Loucy (cell line): Measurements from ENCODE around the gene OTUD5.

ENCODE experiments used
- H2AFZ ChIP-seq: fragments of 200-600 bp; sonication (generic); 2 replicates; pipeline ENCODE4 v1.6.0; 2016; ENCODE audit warnings: antibody characterized with exemption, mild to moderate bottlenecking, low read length, moderate library complexity
- H3F3A ChIP-seq: fragments of 200-600 bp; 2 replicates; pipeline ENCODE4 v1.6.0; 2016; ENCODE audit warnings: antibody characterized with exemption, low read depth, mild to moderate bottlenecking
- H3K27me3 ChIP-seq: fragments of 200-600 bp; sonication (generic); 2 replicates; pipeline ENCODE4 v1.6.1; 2014; ENCODE audit warnings: low read length, mild to moderate bottlenecking; ENCODE audit not compliant: insufficient read depth, poor library complexity, severe bottlenecking
- H3K36me3 ChIP-seq: fragments of 200-600 bp; sonication (generic); 2 replicates; pipeline ENCODE4 v1.6.1; 2016; ENCODE audit warnings: low read length; ENCODE audit not compliant: insufficient read depth
- H3K4me1 ChIP-seq: fragments of 200-600 bp; sonication (generic); 2 replicates; pipeline ENCODE4 v1.5.1; 2014; ENCODE audit warnings: low read length, mild to moderate bottlenecking; ENCODE audit not compliant: insufficient read depth, poor library complexity, severe bottlenecking
- H3K4me2 ChIP-seq: fragments of 200-600 bp; sonication (generic); 2 replicates; pipeline ENCODE4 v1.6.0; 2014; ENCODE audit warnings: antibody characterized with exemption, low read length, low read depth, mild to moderate bottlenecking; ENCODE audit not compliant: poor library complexity, severe bottlenecking
- H3K4me3 ChIP-seq: fragments of 200-600 bp; sonication (generic); 2 replicates; pipeline ENCODE4 v1.5.1; 2014; ENCODE audit warnings: low read length, mild to moderate bottlenecking, mixed read lengths; ENCODE audit not compliant: poor library complexity, severe bottlenecking
- H3K79me2 ChIP-seq: fragments of 200-600 bp; sonication (generic); 2 replicates; pipeline ENCODE4 v1.6.1; 2014; ENCODE audit warnings: low read length; ENCODE audit not compliant: insufficient read depth
- H3K9ac ChIP-seq: fragments of 200-600 bp; sonication (generic); 2 replicates; pipeline ENCODE4 v1.6.0; 2014; ENCODE audit warnings: mild to moderate bottlenecking, low read depth, low read length, moderate library complexity; ENCODE audit not compliant: poor library complexity, severe bottlenecking
- H3K9me2 ChIP-seq: fragments of 200-600 bp; sonication (generic); replicated peaks from 2 replicates; pipeline ENCODE4 v1.6.1; 2016; ENCODE audit warnings: low read depth, low read length, mixed read lengths
- H3K9me3 ChIP-seq: fragments of 200-600 bp; sonication (generic); 2 replicates; pipeline ENCODE4 v1.6.1; 2014; ENCODE audit warnings: mild to moderate bottlenecking, antibody characterized with exemption, low read length, low read depth; ENCODE audit not compliant: insufficient read depth
- H4K20me1 ChIP-seq: fragments of 200-600 bp; sonication (generic); 2 replicates; pipeline ENCODE4 v1.6.0; 2014; ENCODE audit warnings: antibody characterized with exemption, low read length, mild to moderate bottlenecking; ENCODE audit not compliant: insufficient read depth, poor library complexity, severe bottlenecking
- CTCF ChIP-seq: fragments of 200-600 bp; sonication (generic); conservative IDR thresholded peaks from 2 replicates; pipeline ENCODE4 v1.5.1; 2014; ENCODE audit warnings: mild to moderate bottlenecking, antibody characterized with exemption, low read length
- EZH2phosphoT487 ChIP-seq: fragments of 200-600 bp; IDR thresholded peaks from 2 replicates; pipeline ENCODE4 v1.6.1; 2018; ENCODE audit warnings: antibody characterized with exemption, mild to moderate bottlenecking, moderate library complexity, borderline replicate concordance

The OTUD5 gene

GRCh38 chrX:49001521-49002090 lies 44.2 kb upstream of the OTUD5 start:
- peaks cover 26% of the 10 kb centered on the region for H3K79me2 ChIP-seq
- H3K27me3 ChIP-seq = no peaks in the 10 kb centered on the region
- TF ChIP-seq EZH2phosphoT487 (no peak), CTCF (no peak)
- peaks cover 19% of the 10 kb centered on the region for H4K20me1 ChIP-seq
- no peaks in the 10 kb centered on the region for H3K9me2 ChIP-seq
- no peaks in the 10 kb centered on the region for H3K9me3 ChIP-seq
- H3K9ac ChIP-seq = peak overlapping the region; percentile 85
- no peaks in the 10 kb centered on the region for H3F3A ChIP-seq
- peak overlapping the region; percentile 93 for H3K4me2 ChIP-seq
- H3K4me3 ChIP-seq = peak overlapping the region; percentile 84
- H2AFZ ChIP-seq = peak overlapping the region; percentile 99
- H3K4me1 ChIP-seq = peaks cover 2% of the 10 kb centered on the region
- H3K36me3 ChIP-seq = no peaks in the 10 kb centered on the region

- H3K9ac ChIP-seq = no peak overlapping the region
- no peaks in the 10 kb centered on the region for H3K27me3 ChIP-seq
- H3K36me3 ChIP-seq = no peaks in the 10 kb centered on the region
- H3K4me3 ChIP-seq = peak overlapping the region; percentile 84
- TF ChIP-seq EZH2phosphoT487 (no peak), CTCF (no peak)
- H3K9me2 ChIP-seq = no peaks in the 10 kb centered on the region
- no peaks in the 10 kb centered on the region for H3K9me3 ChIP-seq
- H4K20me1 ChIP-seq = peaks cover 21% of the 10 kb centered on the region
- H3K4me1 ChIP-seq = peaks cover 2% of the 10 kb centered on the region
- peak overlapping the region; percentile 93 for H3K4me2 ChIP-seq
- no peak overlapping the region for H2AFZ ChIP-seq
- no peaks in the 10 kb centered on the region for H3F3A ChIP-seq
- H3K79me2 ChIP-seq = peaks cover 26% of the 10 kb centered on the region
These were observed 43.2 kb upstream of the OTUD5 start for GRCh38 chrX:49000636-49001035.

GRCh38 chrX:48999030-48999429 lies 41.6 kb upstream of the OTUD5 start:
- peaks cover 21% of the 10 kb centered on the region for H4K20me1 ChIP-seq
- no peak for TF ChIP-seq EZH2phosphoT487
- TF ChIP-seq CTCF = no peak

More at GRCh38 chrX:48999030-48999429, 41.6 kb upstream of the OTUD5 start:
- Histone ChIP-seq H3K27me3 (no peaks in the 10 kb centered on the region), H3F3A (no peaks in the 10 kb centered on the region), H3K4me3 (no peak overlapping the region), H3K4me1 (peaks cover 2% of the 10 kb centered on the region), H3K9me2 (no peaks in the 10 kb centered on the region), H3K36me3 (no peaks in the 10 kb centered on the region), H3K79me2 (peaks cover 26% of the 10 kb centered on the region), H2AFZ (no peak overlapping the region), H3K9me3 (no peaks in the 10 kb centered on the region), H3K4me2 (no peak overlapping the region), H3K9ac (no peak overlapping the region)
